HG03175 (cell line): ENCODE data around the gene PRSS23.
"Not testable (repeated sequence)": the region's sequence is repeated elsewhere in the genome, so short reads cannot be mapped to it uniquely, and the experiment has no call there.

Experiments
- ATAC-seq: cut with Tn5 transposase; IDR thresholded peaks from one replicate; pipeline ENCODE4 v1.9.1; 2021; ENCODE audit warnings: mild to moderate bottlenecking, moderate library complexity; ENCODE audit not compliant: unreplicated experiment

The PRSS23 gene

DNA sequence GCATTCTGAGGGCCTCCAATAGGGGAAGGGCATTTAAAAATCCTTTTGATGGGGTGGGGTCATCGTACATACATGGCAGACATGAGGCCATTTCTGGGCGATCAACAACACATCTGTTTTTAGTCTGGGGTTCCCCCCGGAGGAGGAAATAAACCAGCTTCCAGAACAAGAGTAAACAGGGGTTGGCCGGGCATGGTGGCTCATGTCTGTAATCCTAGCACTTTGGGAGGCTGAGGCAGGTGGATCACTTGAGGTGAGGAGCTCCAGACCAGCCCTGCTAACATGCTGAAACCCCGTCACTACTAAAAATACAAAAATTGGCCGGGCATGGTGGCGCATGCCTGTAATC lies 12.0 kb downstream of the PRSS23 start:
- ATAC-seq = no peak

DNA sequence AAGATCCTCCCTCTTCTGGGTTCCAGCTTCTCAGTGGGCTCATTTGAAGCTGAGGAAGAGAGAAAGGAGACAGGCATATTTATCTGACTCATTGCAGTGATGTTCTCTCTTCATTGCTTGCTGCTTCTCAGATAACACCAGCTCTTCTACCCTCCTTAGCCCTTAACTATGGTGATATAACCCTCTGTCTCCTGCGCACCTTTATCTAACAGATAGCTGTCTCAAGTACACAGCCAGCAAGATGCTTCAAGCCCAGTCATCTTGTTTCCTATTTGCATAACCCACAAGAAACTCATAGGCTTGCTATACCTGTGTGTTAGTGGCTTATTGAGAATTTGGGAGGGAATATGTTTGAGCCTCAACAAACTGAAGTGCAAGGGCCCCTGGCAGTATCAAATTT lies 12.6 kb downstream of the PRSS23 start:
- ATAC-seq = peak; percentile 61

DNA sequence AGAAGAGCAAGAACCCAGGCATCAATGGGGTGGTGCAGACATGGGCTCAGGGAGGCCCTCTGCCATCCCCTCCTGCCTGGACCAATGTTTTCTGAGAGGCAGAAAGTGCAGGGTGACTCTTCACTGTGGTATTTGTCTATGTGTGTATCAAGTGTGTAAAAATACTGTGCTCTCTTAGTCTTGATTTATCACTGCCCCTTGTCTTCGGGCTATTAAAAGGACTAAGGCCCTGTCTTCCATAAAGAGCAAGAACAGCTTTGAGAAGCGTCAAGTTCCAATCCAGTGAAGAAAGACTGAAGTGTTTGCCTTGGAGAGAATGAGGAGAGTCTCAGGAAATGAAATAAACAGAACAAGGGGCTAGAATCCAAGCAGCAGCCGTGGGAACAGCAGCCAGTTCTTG lies 14.4 kb downstream of the PRSS23 start:
- no peak for ATAC-seq

DNA sequence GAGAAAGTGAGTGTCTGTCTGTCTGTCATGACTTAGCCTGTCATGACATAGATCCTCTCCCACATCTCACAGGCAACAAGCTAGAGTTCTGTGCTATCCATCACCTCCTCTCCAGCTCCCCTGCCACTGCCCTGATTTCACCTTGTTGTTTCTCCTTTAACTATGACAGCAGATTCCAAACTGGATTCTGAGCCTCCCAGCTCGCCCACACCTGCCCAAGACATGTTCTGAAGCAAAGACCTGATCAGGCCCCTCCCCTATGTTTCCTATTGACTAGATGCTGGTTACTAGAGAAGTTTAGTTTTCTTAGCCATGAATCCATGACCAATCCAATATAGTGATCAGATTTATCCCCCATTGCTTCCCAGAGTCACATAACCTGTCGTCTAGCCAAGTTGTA lies 15.4 kb downstream of the PRSS23 start:
- no peak for ATAC-seq

DNA sequence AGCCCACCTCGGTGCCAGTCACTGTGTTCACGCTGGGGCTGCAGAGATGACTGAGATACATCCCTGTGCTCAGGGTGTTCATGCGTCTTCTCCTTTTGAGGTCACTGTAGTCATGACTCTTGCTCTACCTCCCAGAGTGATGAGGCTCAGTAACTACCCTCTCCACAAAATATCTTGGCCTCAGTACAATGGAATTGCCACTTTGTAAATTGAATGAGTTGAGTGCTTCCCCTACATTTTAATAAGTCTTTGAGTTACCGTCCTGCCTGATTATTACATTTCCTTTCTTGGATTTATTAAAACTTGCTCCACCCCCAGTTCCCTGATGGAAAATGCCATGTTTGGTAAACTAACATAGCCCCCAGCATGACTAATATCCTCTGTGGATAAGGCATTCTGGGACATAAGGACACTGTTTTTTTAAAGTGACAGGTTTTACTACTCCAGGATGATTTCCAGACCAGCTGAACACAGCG lies 15.9 kb downstream of the PRSS23 start:
- ATAC-seq = no peak

DNA sequence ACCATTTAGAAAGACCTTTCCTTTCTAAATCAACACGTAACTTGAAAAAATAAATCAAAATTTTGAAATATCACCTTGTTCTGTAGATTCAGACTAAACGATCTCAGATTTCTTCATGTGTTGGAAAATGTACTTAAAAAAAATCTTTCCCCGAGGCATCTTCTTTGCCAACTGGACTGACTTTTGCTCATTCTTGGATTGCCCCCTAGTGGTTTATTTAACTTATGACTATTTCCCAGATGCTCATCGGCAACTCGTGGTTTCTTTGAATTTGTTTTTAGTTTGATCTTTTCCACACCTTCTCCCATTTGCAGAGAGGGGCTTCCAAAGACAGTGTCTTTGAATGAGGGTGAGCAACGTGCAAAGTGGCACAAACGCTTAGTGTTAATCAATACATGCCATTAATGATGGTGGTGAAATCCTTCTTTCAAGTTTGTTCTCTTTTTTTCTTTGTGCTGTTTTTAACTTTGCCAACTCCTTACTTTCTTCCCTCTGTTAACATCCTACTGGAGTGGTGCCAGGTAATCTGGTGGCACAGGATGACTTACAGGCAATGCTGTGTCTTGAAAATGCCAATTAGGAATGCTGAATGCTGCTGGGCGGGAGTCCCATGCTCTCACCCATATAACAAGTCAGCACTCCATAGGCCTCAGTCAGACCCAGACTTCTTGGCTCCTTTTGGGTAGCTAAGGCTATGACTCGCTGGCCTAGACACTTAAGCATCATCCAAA lies 18.3 kb downstream of the PRSS23 start:
- ATAC-seq = peak; percentile 63

DNA sequence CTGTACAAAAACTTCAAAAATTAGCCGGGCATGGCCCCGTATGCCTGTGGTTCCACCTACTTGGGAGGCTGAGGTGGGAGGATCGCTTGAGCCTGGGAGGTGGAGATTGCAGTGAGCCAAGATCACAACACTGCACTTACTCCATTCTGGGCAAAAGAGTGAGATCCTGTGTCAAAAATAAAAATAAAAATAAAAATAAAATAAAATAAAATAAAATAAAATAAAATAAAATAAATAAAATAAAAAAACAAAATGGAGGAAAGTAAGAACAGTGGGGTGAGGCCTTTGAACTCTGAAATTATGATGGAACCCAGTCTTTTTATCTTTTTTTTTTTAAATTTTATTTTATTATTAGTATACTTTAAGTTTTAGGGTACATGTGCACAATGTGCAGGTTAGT lies 23.8 kb downstream of the PRSS23 start:
- ATAC-seq = not testable (repeated sequence)

DNA sequence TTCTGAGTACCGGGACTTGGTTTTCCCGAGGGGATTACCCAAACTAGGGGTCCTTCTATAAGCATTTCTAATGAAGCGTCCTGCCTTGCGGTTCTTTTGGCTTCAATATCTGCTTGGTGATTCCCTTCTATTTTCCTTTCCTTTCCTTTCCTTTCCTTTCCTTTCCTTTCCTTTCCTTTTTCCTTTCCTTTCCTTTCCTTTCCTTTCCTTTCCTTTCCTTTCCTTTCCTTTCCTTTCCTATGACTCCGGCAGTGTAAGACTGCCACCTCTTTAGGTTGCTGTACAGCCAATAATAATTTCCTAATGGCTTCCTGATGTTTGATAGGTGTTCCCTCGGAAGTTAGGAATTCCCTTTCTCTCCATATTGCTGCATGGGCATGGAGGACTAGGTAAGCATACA lies 34.0 kb downstream of the PRSS23 start:
- ATAC-seq = not testable (repeated sequence)

DNA sequence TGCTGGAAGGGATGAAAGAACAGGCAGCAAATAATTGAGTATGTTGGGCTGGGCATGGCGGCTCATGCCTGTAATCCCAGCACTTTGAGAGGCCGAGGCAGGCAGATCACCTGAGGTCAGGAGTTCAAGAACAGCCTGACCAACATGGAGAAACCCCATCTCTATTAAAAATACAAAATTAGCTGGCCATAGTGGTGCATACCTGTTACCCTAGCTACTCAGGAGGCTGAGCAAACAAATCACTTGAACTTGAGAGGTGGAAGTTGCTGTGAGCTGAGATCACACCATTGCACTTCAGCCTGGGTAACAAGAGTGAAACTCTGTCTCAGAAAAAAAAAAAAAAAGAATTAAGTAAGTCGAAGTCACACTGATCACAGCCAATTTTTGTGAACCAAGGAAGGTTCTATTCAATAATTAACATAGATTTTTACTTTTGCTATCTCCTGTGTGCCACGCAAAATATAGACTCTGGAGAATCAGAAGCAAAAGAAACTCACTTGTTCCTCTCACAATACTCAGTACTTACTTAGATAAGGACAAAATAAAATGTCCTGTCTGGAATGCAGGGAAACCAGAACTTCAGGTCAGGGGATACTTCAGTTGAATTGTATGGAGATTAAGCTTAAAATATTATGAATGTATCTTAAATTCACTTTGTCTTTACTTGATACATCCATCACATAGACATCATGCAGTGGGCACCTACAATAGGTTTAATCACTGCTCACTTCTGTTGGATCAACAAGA lies 44.6 kb downstream of the PRSS23 start:
- ATAC-seq = not testable (repeated sequence)

DNA sequence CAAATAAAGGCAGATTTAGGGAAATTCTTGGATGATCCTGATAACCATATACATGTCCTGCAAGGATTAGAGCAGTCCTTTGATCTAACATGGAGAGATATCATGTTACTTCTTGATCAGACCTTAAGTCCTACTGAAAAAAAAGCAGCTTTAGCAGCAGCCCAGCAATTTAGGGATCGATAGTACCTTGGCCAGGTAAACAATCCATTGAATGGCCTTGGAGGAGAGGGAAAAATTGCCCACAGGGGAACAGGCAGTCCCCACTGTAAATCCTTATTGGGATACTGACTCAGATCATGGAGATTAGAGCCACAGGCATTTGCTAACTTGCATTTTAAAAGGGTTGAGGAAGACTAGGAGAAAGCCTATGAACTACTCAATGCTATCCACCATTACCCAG lies 47.8 kb downstream of the PRSS23 start:
- ATAC-seq = no peak

DNA sequence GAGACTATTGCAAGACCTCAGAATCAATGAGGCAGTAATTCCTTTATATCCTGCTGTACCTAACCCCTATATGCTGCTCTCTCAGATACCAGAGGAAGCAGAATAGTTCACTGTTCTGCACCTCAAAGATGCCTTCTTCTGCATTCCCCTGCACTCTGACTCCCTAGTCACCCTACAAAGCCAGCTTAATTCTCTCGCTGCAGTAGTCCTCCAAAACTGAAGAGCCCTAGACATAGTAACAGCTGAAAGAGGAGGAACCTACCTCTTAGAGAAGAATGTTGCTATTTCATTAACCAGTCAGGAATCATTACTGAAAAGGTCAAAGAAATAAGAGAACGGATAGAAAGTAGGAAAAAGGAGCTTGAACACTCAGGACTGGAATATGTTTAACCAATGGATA lies 49.3 kb downstream of the PRSS23 start:
- ATAC-seq = no peak
